Calu3 (cell line): ENCODE data around the gene MGAT3. TPM values are rescaled to one million over a fixed set of nuclear protein-coding genes. Genes with fewer than 3 reads are reported as not detected.

Experiments
- BruUV-seq: library from RNA; stranded (reverse); fragments of 400-500 nt; replicated peaks from 2 replicates; lab custom pipeline; 2021; lab: Mats Ljungman, UMichigan
- CTCF ChIA-PET: fragments of 300-600 bp; sonication (Branson Sonifier 250); formaldehyde crosslinking; loops from one replicate; lab custom pipeline; 2022; ENCODE audit warnings: antibody characterized with exemption; lab: Charles Lee
- DNase-seq: peaks from one replicate; pipeline ENCODE4 v3.0.0; 2022
- H3K27ac Mint-ChIP-seq: one replicate; pipeline ENCODE4 v1.8.0; 2022; ENCODE audit warnings: mixed read lengths; ENCODE audit not compliant: unreplicated experiment
- H3K27me3 Mint-ChIP-seq: one replicate; pipeline ENCODE4 v1.8.0; 2022; ENCODE audit warnings: mixed read lengths; ENCODE audit not compliant: unreplicated experiment
- H3K36me3 Mint-ChIP-seq: one replicate; pipeline ENCODE4 v1.8.0; 2022; ENCODE audit warnings: mild to moderate bottlenecking, moderate library complexity, mixed read lengths; ENCODE audit not compliant: insufficient read depth, unreplicated experiment
- H3K4me1 Mint-ChIP-seq: one replicate; pipeline ENCODE4 v1.8.0; 2022; ENCODE audit warnings: mild to moderate bottlenecking, low read depth, mixed read lengths; ENCODE audit not compliant: unreplicated experiment
- H3K4me3 Mint-ChIP-seq: one replicate; pipeline ENCODE4 v1.8.0; 2022; ENCODE audit warnings: mild to moderate bottlenecking, low read depth, moderate library complexity, mixed read lengths; ENCODE audit not compliant: unreplicated experiment
- H3K9me3 Mint-ChIP-seq: one replicate; pipeline ENCODE4 v1.8.0; 2022; ENCODE audit warnings: low read depth, mixed read lengths; ENCODE audit not compliant: unreplicated experiment
- intact Hi-C: fragments of 100-400 bp; cut with micrococcal nuclease; formaldehyde crosslinking; loops from one replicate; pipeline ENCODE4 v1.10.0; 2022; ENCODE audit not compliant: unreplicated experiment
- total RNA-seq: library from RNA; stranded (reverse); gene quantifications from 2 replicates; pipeline ENCODE4 v1.2.3, GENCODE V29; 2022
- TF ChIP-seq, protein P1 (sequence below): fragments of 200-600 bp; IDR thresholded peaks from one replicate; pipeline ENCODE4 v1.8.0; 2022; ENCODE audit warnings: antibody characterized with exemption; ENCODE audit not compliant: unreplicated experiment

Gene MGAT3
- total RNA-seq, 1 experiment from 2014 or later, result 33.0 TPM

GRCh38 chr22:39415506-39415905 is 41.3 kb upstream of the MGAT3 start:
- Mint-ChIP-seq H3K4me1 (no peaks in the 10 kb centered on the region), H3K27ac (no peak overlapping the region), H3K4me3 (no peak overlapping the region), H3K36me3 (peaks cover 12% of the 10 kb centered on the region), H3K9me3 (no peaks in the 10 kb centered on the region), H3K27me3 (no peaks in the 10 kb centered on the region)
- intact Hi-C loops, result no loop called here
- no peak for DNase-seq
- BruUV-seq, result no TSS peak
- CTCF ChIA-PET, result no interaction called here
- TF ChIP-seq, protein P1, sequence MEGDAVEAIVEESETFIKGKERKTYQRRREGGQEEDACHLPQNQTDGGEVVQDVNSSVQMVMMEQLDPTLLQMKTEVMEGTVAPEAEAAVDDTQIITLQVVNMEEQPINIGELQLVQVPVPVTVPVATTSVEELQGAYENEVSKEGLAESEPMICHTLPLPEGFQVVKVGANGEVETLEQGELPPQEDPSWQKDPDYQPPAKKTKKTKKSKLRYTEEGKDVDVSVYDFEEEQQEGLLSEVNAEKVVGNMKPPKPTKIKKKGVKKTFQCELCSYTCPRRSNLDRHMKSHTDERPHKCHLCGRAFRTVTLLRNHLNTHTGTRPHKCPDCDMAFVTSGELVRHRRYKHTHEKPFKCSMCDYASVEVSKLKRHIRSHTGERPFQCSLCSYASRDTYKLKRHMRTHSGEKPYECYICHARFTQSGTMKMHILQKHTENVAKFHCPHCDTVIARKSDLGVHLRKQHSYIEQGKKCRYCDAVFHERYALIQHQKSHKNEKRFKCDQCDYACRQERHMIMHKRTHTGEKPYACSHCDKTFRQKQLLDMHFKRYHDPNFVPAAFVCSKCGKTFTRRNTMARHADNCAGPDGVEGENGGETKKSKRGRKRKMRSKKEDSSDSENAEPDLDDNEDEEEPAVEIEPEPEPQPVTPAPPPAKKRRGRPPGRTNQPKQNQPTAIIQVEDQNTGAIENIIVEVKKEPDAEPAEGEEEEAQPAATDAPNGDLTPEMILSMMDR, result no peak

DNA sequence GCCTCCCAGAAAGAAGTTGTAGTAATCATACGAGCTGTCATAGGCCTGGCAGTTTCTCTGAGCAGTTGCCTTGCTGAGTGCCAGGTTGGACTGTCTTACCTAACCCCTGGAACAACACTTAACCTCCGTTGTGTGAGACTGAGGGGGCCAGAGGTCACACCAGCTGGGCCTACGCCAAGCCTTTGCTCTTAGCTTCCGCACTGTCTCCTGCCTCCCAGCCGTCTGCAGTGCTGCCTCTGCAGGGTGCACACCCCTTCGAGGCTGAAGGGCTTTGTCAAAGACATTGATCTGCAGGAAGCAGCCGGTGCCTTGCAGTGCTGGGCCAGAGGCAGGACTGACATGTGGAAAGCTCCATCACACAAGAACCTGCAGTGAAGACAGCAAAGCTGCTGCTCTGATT is 40.5 kb upstream of the MGAT3 start:
- CTCF ChIA-PET, result no interaction called here
- TF ChIP-seq, protein P1, result no peak
- DNase-seq, result no peak
- no peaks in the 10 kb centered on the region for H3K9me3 Mint-ChIP-seq
- intact Hi-C loops, result no loop called here
- H3K27ac Mint-ChIP-seq, result no peak overlapping the region
- peaks cover 12% of the 10 kb centered on the region for H3K36me3 Mint-ChIP-seq
- no peaks in the 10 kb centered on the region for H3K4me1 Mint-ChIP-seq
- no TSS peak for BruUV-seq
- no peaks in the 10 kb centered on the region for H3K27me3 Mint-ChIP-seq
- H3K4me3 Mint-ChIP-seq, result no peak overlapping the region

GRCh38 chr22:39417641-39418040 is 39.2 kb upstream of the MGAT3 start:
- Mint-ChIP-seq H3K27ac (no peak overlapping the region), H3K27me3 (no peaks in the 10 kb centered on the region), H3K4me1 (no peaks in the 10 kb centered on the region), H3K9me3 (no peaks in the 10 kb centered on the region), H3K36me3 (peaks cover 18% of the 10 kb centered on the region), H3K4me3 (no peak overlapping the region)
- DNase-seq, result no peak
- CTCF ChIA-PET, result no interaction called here
- BruUV-seq, result no TSS peak
- intact Hi-C loops, result no loop called here
- TF ChIP-seq, protein P1, result no peak

DNA sequence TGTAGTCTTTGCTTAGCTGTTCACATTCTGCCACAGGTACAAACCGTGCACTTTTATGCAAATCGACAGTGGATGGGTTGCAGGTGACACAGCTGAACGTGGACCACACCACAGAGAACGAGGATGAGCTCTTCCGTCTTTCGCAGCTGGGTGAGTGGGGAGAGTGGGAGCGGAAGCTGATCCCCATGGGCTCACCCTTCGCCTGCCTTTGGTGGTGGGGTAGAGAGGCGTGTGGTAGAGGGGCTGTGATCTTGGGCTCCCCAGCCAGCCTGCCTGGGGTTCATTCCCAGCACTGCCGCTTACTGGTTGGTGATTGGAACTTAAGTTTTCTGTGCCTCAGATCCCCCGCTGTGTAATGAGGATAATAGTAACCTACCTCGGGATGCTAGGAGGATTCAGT is 38.1 kb upstream of the MGAT3 start:
- Mint-ChIP-seq H3K4me3 (no peak overlapping the region), H3K36me3 (peaks cover 18% of the 10 kb centered on the region)

More for the DNA sequence above, 38.1 kb upstream of the MGAT3 start:
- H3K4me1 Mint-ChIP-seq, result no peaks in the 10 kb centered on the region
- BruUV-seq, result no TSS peak
- intact Hi-C loops, result no loop called here
- TF ChIP-seq, protein P1, result no peak
- CTCF ChIA-PET, result interaction anchor here (1.4 kb wide), 1 partner anchor 8 kb away, joined by 3 read pairs; no protein-coding TSS in a partner anchor
- no peak for DNase-seq
- H3K27me3 Mint-ChIP-seq, result no peaks in the 10 kb centered on the region
- no peaks in the 10 kb centered on the region for H3K9me3 Mint-ChIP-seq
- H3K27ac Mint-ChIP-seq, result no peak overlapping the region
